ENCODE results near the gene TJP3. TPM values are rescaled to one million over a fixed set of nuclear protein-coding genes. Genes with fewer than 3 reads are reported as not detected.

The TJP3 gene
- total RNA-seq, 1 experiment from 2014 or later = not detected

DNA sequence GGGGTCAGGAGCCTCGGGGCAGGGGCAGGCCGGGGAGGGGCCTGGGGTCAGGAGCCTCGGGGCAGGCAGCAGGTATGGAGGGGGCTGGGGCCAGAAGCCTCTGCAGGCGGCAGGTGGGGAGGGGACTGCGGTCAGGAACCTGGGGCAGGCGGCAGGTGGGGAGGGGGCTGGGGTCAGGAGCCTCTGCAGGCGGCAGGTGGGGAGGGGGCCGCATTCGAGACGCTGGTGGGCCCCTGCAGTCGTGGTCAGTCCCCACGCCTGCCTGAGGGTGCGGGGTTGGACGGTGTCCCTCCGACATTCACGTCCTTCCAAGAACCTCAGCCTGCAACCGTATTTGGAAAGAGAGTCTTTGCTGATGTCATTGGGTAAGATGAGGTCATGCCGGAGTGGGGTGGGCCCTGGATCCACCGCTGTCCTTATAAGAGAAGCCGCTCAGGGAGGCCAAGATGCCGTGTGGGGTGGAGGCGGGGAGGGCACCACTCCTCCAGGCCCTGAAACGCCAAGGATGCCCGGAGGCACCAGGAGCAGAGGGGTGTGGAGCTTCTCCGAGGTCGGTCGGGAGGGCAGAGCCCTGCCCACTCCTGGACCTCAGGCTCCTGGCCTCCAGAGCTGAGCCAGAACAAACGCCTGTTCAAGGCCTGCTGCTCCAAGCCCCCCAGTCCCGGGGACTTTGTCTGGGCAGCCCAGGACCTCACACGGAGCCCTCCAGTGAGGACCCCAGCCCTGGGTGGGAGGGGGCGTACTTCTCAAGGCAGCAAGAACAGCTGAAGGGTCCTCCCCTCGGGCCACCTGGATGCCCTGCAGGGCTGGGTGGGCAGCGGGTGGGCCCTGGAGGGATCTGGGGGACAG lies 38.0 kb upstream of the TJP3 start:
- Histone ChIP-seq H2AFZ (ENCODE audit: low read length) (no peak overlapping the region), H3K4me1 (ENCODE audit: low read length) (peaks cover 21% of the 10 kb centered on the region), H3K9me2 (replicated peaks; ENCODE audit: insufficient read depth, low read length) (no peaks in the 10 kb centered on the region), H3K27ac (ENCODE audit: low read length) (no peak overlapping the region), H3K36me3 (ENCODE audit: insufficient read depth, low read length) (no peaks in the 10 kb centered on the region), H3K4me2 (ENCODE audit: low read depth, low read length, poor library complexity, severe bottlenecking) (no peak overlapping the region), H3K4me3 (ENCODE audit: low read length) (no peak overlapping the region), H3K9me3 (ENCODE audit: low read length) (no peaks in the 10 kb centered on the region; the same call in 1 of the 2 replicates), H3K9ac (ENCODE audit: low read length) (no peak overlapping the region), H3K27me3 (ENCODE audit: low read length) (no peaks in the 10 kb centered on the region), H4K20me1 (ENCODE audit: insufficient read depth, low read depth, low read length) (peaks cover 41% of the 10 kb centered on the region; the same call in 1 of the 2 replicates), H3K79me2 (ENCODE audit: low read length) (no peaks in the 10 kb centered on the region)
- no peak for DNase-seq

- Histone ChIP-seq H4K20me1 (ENCODE audit: insufficient read depth, low read depth, low read length) (peaks cover 47% of the 10 kb centered on the region; the same call in 1 of the 2 replicates), H3K4me2 (ENCODE audit: low read depth, low read length, poor library complexity, severe bottlenecking) (peak overlapping the region; percentile 11), H3K79me2 (ENCODE audit: low read length) (no peaks in the 10 kb centered on the region), H3K9me3 (ENCODE audit: low read length) (no peaks in the 10 kb centered on the region; the same call in 1 of the 2 replicates), H3K9ac (ENCODE audit: low read length) (no peak overlapping the region), H3K9me2 (replicated peaks; ENCODE audit: insufficient read depth, low read length) (no peaks in the 10 kb centered on the region), H3K27ac (ENCODE audit: low read length) (no peak overlapping the region), H3K4me1 (ENCODE audit: low read length) (peaks cover 20% of the 10 kb centered on the region), H3K27me3 (ENCODE audit: low read length) (no peaks in the 10 kb centered on the region), H2AFZ (ENCODE audit: low read length) (no peak overlapping the region), H3K4me3 (ENCODE audit: low read length) (no peak overlapping the region), H3K36me3 (ENCODE audit: insufficient read depth, low read length) (no peaks in the 10 kb centered on the region)
- DNase-seq = no peak
These were observed 37.1 kb upstream of the TJP3 start for GRCh38 chr19:3670796-3671679.

- no peak overlapping the region for H3K9ac ChIP-seq (ENCODE audit: low read length)
- peaks cover 18% of the 10 kb centered on the region for H3K4me1 ChIP-seq (ENCODE audit: low read length)
- H3K9me2 ChIP-seq (replicated peaks; ENCODE audit: insufficient read depth, low read length) = no peaks in the 10 kb centered on the region
- no peak overlapping the region for H2AFZ ChIP-seq (ENCODE audit: low read length)
- H3K36me3 ChIP-seq (ENCODE audit: insufficient read depth, low read length) = no peaks in the 10 kb centered on the region
- no peak overlapping the region for H3K4me3 ChIP-seq (ENCODE audit: low read length)
- H3K9me3 ChIP-seq (ENCODE audit: low read length) = no peaks in the 10 kb centered on the region; the same call in 1 of the 2 replicates
- no peaks in the 10 kb centered on the region for H3K27me3 ChIP-seq (ENCODE audit: low read length)
- H3K27ac ChIP-seq (ENCODE audit: low read length) = no peak overlapping the region
- H4K20me1 ChIP-seq (ENCODE audit: insufficient read depth, low read depth, low read length) = peaks cover 47% of the 10 kb centered on the region; the same call in 1 of the 2 replicates
- H3K79me2 ChIP-seq (ENCODE audit: low read length) = no peaks in the 10 kb centered on the region
- peak; percentile 71 for DNase-seq
- peak overlapping the region; percentile 11 for H3K4me2 ChIP-seq (ENCODE audit: low read depth, low read length, poor library complexity, severe bottlenecking)
These were observed 36.3 kb upstream of the TJP3 start for GRCh38 chr19:3671680-3672574.

DNA sequence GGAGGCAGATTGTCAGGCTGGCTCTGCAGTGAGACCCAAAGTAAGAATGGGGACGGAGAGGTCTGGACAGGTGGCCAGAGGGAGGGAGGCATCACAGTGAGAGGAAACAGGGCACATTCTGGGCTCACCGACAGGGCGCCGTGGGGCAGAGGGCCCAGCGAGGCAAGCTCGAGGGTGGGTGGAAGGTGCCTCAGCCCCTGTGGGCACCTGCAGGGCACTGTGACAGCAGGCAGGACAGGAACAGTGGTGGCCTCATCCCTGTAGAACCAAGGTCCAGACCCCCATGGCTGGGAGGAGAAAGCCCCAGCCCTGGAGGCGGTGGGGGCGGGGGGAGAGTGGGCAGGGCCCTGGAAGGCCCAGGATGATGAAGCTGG lies 35.6 kb upstream of the TJP3 start:
- no peaks in the 10 kb centered on the region for H3K27me3 ChIP-seq (ENCODE audit: low read length)
- H4K20me1 ChIP-seq (ENCODE audit: insufficient read depth, low read depth, low read length) = peaks cover 47% of the 10 kb centered on the region; the same call in 1 of the 2 replicates
- H3K4me1 ChIP-seq (ENCODE audit: low read length) = peaks cover 18% of the 10 kb centered on the region
- no peaks in the 10 kb centered on the region for H3K9me2 ChIP-seq (replicated peaks; ENCODE audit: insufficient read depth, low read length)
- no peaks in the 10 kb centered on the region for H3K36me3 ChIP-seq (ENCODE audit: insufficient read depth, low read length)
- H3K27ac ChIP-seq (ENCODE audit: low read length) = no peak overlapping the region
- H3K4me3 ChIP-seq (ENCODE audit: low read length) = no peak overlapping the region
- no peak overlapping the region for H2AFZ ChIP-seq (ENCODE audit: low read length)
- no peaks in the 10 kb centered on the region; the same call in 1 of the 2 replicates for H3K9me3 ChIP-seq (ENCODE audit: low read length)
- H3K4me2 ChIP-seq (ENCODE audit: low read depth, low read length, poor library complexity, severe bottlenecking) = no peak overlapping the region
- H3K9ac ChIP-seq (ENCODE audit: low read length) = no peak overlapping the region
- DNase-seq = no peak
- no peaks in the 10 kb centered on the region for H3K79me2 ChIP-seq (ENCODE audit: low read length)

GRCh38 chr19:3672993-3673392 lies 35.2 kb upstream of the TJP3 start:
- Histone ChIP-seq H3K27me3 (ENCODE audit: low read length) (no peaks in the 10 kb centered on the region), H3K79me2 (ENCODE audit: low read length) (no peaks in the 10 kb centered on the region), H3K9ac (ENCODE audit: low read length) (no peak overlapping the region), H3K9me2 (replicated peaks; ENCODE audit: insufficient read depth, low read length) (no peaks in the 10 kb centered on the region), H3K4me1 (ENCODE audit: low read length) (peaks cover 18% of the 10 kb centered on the region), H3K4me2 (ENCODE audit: low read depth, low read length, poor library complexity, severe bottlenecking) (no peak overlapping the region), H2AFZ (ENCODE audit: low read length) (no peak overlapping the region), H3K36me3 (ENCODE audit: insufficient read depth, low read length) (no peaks in the 10 kb centered on the region), H3K27ac (ENCODE audit: low read length) (no peak overlapping the region), H3K4me3 (ENCODE audit: low read length) (no peak overlapping the region), H3K9me3 (ENCODE audit: low read length) (no peaks in the 10 kb centered on the region; the same call in 1 of the 2 replicates), H4K20me1 (ENCODE audit: insufficient read depth, low read depth, low read length) (peaks cover 45% of the 10 kb centered on the region; the same call in 1 of the 2 replicates)
- DNase-seq = no peak

DNA sequence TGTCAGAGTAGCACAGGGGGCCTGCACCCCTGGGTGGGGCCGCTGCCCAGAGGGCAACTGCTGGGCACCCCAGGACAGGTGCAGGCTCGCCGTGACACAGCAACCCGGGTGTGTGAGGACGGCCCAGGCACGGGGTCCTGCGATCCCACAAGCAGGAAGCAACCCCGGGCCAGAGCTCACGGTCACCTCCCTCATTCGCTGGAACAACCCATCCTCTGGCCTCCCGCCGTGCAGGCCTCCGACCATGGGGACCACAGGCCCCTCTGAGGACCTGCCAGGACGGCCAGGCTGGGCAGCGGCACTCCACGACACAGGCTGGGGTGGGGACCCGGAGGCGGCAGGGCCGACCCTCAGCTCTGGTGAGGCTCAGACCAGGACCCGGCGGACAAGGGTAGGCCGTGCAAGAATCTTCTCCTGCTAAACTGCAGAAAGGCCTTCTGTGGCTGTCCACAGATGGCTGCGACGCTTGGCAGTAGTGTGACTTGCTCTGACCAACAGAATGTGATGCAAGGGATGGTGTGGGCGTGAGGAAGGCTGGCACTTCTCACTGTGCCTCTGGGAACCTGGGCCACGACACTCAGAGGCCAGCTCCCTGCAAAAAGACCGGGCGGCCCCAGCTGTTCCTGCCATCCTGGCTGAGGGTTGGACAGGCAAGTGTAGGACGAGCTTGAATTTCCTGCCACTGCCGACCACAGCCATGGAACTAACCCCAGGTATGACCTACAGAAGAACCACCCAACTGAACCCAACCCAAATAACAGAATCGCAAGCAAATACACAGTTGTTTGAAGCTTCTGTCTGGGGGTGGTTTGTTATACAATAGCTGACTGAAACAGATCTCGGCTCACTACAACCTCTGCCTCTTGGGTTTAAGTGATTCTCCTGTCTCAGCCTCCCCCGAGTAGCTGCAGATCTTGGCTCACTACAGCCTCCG lies 34.4 kb upstream of the TJP3 start:
- no peak overlapping the region for H3K4me3 ChIP-seq (ENCODE audit: low read length)
- H3K79me2 ChIP-seq (ENCODE audit: low read length) = no peaks in the 10 kb centered on the region
- H3K9ac ChIP-seq (ENCODE audit: low read length) = no peak overlapping the region
- H3K4me1 ChIP-seq (ENCODE audit: low read length) = peaks cover 18% of the 10 kb centered on the region
- H3K36me3 ChIP-seq (ENCODE audit: insufficient read depth, low read length) = no peaks in the 10 kb centered on the region
- no peaks in the 10 kb centered on the region for H3K9me2 ChIP-seq (replicated peaks; ENCODE audit: insufficient read depth, low read length)
- H3K4me2 ChIP-seq (ENCODE audit: low read depth, low read length, poor library complexity, severe bottlenecking) = no peak overlapping the region
- H3K27me3 ChIP-seq (ENCODE audit: low read length) = no peaks in the 10 kb centered on the region
- no peak for DNase-seq
- H4K20me1 ChIP-seq (ENCODE audit: insufficient read depth, low read depth, low read length) = peaks cover 37% of the 10 kb centered on the region; the same call in 1 of the 2 replicates
- H3K9me3 ChIP-seq (ENCODE audit: low read length) = no peaks in the 10 kb centered on the region; the same call in 1 of the 2 replicates
- H3K27ac ChIP-seq (ENCODE audit: low read length) = no peak overlapping the region
- H2AFZ ChIP-seq (ENCODE audit: low read length) = no peak overlapping the region

Data from Karpas-422 (cell line).